BJ (cell line): ENCODE measurements around the gene NRCAM. TPM values are rescaled to one million over a fixed set of nuclear protein-coding genes. Genes with fewer than 3 reads are reported as not detected.

Source experiments
- CTCF ChIA-PET: fragments of 350-600 bp; formaldehyde crosslinking; extraction: SDS; loops from one replicate; lab custom pipeline; 2021; ENCODE audit warnings: antibody characterized with exemption, inconsistent platforms; lab: Yijun Ruan, JAX
- POLR2A ChIA-PET: fragments of 300-600 bp; sonication (Branson Sonifier 250); formaldehyde crosslinking; extraction: SDS; loops from one replicate; lab custom pipeline; 2021; ENCODE audit warnings: antibody characterized with exemption; lab: Charles Lee
- DNase-seq: peaks from one replicate; pipeline ENCODE4 v3.0.0-alpha.2; 2011; ENCODE audit warnings: low read depth
- H3K27me3 ChIP-seq: 2 replicates; pipeline ENCODE4 v1.6.0; 2011; ENCODE audit warnings: low read length; ENCODE audit not compliant: control insufficient read depth, insufficient read depth
- H3K36me3 ChIP-seq: 2 replicates; pipeline ENCODE4 v1.5.1; 2011; ENCODE audit warnings: low read length; ENCODE audit not compliant: control insufficient read depth, insufficient read depth
- H3K4me3 ChIP-seq: 2 replicates; pipeline ENCODE4 v1.5.1; 2011; ENCODE audit warnings: low read depth, mild to moderate bottlenecking, control low read depth, low read length
- CTCF ChIP-seq: IDR thresholded peaks from 2 replicates; pipeline ENCODE4 v1.5.1; 2011; ENCODE audit warnings: low read depth, mild to moderate bottlenecking, control low read depth, inconsistent platforms, low read length, moderate library complexity; ENCODE audit not compliant: insufficient read depth
- polyA plus RNA-seq: library from polyadenylated mRNA; depleted of rRNA; stranded (reverse); fragments of >200 nt; gene quantifications from 2 replicates; pipeline ENCODE4 v1.2.3, GENCODE V29; 2011; rRNA removed

Gene NRCAM
- polyA plus RNA-seq, 1 experiment = 1.1 TPM

GRCh38 chr7:108097703-108098102 is 358.5 kb downstream of the NRCAM start:
- TF ChIP-seq CTCF = peak; percentile 13; the same call in 1 of the 2 replicates
- ChIA-PET CTCF (interaction anchor here (1.2 kb wide), 1 partner anchor 16 kb away, joined by 3 read pairs; no protein-coding TSS in a partner anchor), POLR2A (no interaction called here)
- no peaks in the 10 kb centered on the region for H3K27me3 ChIP-seq
- H3K36me3 ChIP-seq = no peaks in the 10 kb centered on the region
- no peak for DNase-seq
- H3K4me3 ChIP-seq = no peak overlapping the region

Other genes with a start within 250 kb of the NRCAM start
- gene PNPLA8, start 69.7 kb upstream of the NRCAM start, polyA plus RNA-seq = 7.8 and 19.8 TPM in 2 replicates
- gene THAP5, start 113.3 kb upstream of the NRCAM start, polyA plus RNA-seq = 4.9 and 10.1 TPM in 2 replicates
- gene DNAJB9, start 113.4 kb upstream of the NRCAM start, polyA plus RNA-seq = 9.0 and 11.2 TPM in 2 replicates